Stimulated activated CD8-positive, alpha-beta memory T cell treated with anti-CD3 and anti-CD28 coated beads, Interleukin-4, amount 100 ng/mL, for 1 hour (primary cell): ENCODE data around the gene BLACAT1.

Experiments
- DNase-seq, 2 donors: peaks; one replicate each; pipeline ENCODE4 v3.0.0-alpha.2; 2020; ENCODE audit warnings: low read depth in 2 of 2, low spot score in 1 of 2

The BLACAT1 gene

GRCh38 chr1:205456868-205457745, 1.3 kb upstream of the BLACAT1 start:
- no peak for DNase-seq

- no peak for DNase-seq
These were observed 580 bp upstream of the BLACAT1 start for GRCh38 chr1:205456383-205456867.

GRCh38 chr1:205454903-205455335, 926 bp downstream of the BLACAT1 start:
- DNase-seq, result no peak

GRCh38 chr1:205453466-205453865, 2.4 kb downstream of the BLACAT1 start:
- DNase-seq, result no peak

- no peak for DNase-seq
These were observed 2.9 kb downstream of the BLACAT1 start for GRCh38 chr1:205452933-205453332.

GRCh38 chr1:205452364-205452763, 3.5 kb downstream of the BLACAT1 start:
- no peak for DNase-seq

- no peak for DNase-seq
These were observed 4.1 kb downstream of the BLACAT1 start for GRCh38 chr1:205451759-205452164.

GRCh38 chr1:205451202-205451601, 4.6 kb downstream of the BLACAT1 start:
- DNase-seq, result no peak

GRCh38 chr1:205450448-205450847, 5.4 kb downstream of the BLACAT1 start:
- DNase-seq, result no peak

- no peak for DNase-seq
These were observed 5.9 kb downstream of the BLACAT1 start for GRCh38 chr1:205449750-205450443.

GRCh38 chr1:205449254-205449749, 6.5 kb downstream of the BLACAT1 start:
- no peak for DNase-seq

- no peak for DNase-seq
These were observed 7.1 kb downstream of the BLACAT1 start for GRCh38 chr1:205448540-205449253.

- no peak for DNase-seq
These were observed 8.1 kb downstream of the BLACAT1 start for GRCh38 chr1:205447457-205448341.

GRCh38 chr1:205446828-205447227, 9.0 kb downstream of the BLACAT1 start:
- no peak for DNase-seq

- DNase-seq, result no peak
These were observed 10.3 kb downstream of the BLACAT1 start for GRCh38 chr1:205445646-205445935.

- DNase-seq, result no peak
These were observed 10.8 kb downstream of the BLACAT1 start for GRCh38 chr1:205444931-205445645.

- no peak for DNase-seq
These were observed 11.4 kb downstream of the BLACAT1 start for GRCh38 chr1:205444300-205444930.

- no peak for DNase-seq
These were observed 12.1 kb downstream of the BLACAT1 start for GRCh38 chr1:205443585-205444299.
